Gastrocnemius medialis (tissue), 4 donors: ENCODE data around the gene HNF4A.

Experiments
- CTCF ChIP-seq, 5 experiments: fragments of 450-650 bp in 3 of 5; fragments of 200-600 bp in 2 of 5; sonication (generic) in 2 of 5; IDR thresholded peaks in 4 of 5; conservative IDR thresholded peaks in 1 of 5; 1 replicate in 4 of 5; 2 replicates in 1 of 5; pipeline ENCODE4 v1.5.1; 2016 to 2019; ENCODE audit warnings: antibody characterized with exemption in 5 of 5, mild to moderate bottlenecking in 3 of 5, moderate library complexity in 3 of 5
- POLR2A ChIP-seq, 2 donors: fragments of 450-650 bp; IDR thresholded peaks; one replicate each; pipeline ENCODE4 v1.6.1; 2017; ENCODE audit warnings: antibody characterized with exemption in 2 of 2, mild to moderate bottlenecking in 2 of 2, moderate library complexity in 2 of 2

- TF ChIP-seq CTCF (IDR thresholded peaks at IDR 0.05 in 4 of 5, conservative IDR thresholded peaks at IDR 0.05 in 1 of 5) (no peak), POLR2A (IDR thresholded peaks at IDR 0.05) (no peak)
Observed at GRCh38 chr20:44437497-44437896, 82.0 kb downstream of the HNF4A start.
